Measurements from ENCODE around the gene COL20A1.

COL20A1 gene

DNA sequence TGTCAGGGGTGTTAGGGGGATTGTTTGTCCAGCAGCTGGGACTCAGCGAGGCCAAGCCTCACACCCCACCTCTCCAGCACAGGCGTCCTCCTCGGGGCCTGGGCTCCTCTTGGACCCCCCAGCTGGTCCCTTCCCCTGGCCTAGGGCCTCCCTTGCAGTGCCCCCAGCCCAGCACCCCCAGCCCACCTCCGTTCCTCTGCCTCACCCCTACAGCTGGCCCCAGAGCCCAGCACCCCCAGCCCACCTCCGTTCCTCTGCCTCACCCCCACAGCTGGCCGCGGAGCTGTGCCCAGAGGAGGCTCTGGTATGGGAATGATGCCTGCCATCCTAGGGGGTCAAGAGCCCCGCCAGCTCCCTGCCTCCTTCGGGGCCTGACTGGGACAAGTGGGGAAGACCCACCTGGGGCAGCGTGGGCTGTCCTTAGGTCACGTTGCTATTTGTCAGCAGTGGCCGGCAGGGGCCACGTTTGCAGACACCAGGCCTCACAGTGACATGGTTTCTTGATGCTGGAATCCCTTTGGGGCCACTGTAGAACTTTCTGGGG, 7.9 kb upstream of the COL20A1 start:
- ATAC-seq = no peak

DNA sequence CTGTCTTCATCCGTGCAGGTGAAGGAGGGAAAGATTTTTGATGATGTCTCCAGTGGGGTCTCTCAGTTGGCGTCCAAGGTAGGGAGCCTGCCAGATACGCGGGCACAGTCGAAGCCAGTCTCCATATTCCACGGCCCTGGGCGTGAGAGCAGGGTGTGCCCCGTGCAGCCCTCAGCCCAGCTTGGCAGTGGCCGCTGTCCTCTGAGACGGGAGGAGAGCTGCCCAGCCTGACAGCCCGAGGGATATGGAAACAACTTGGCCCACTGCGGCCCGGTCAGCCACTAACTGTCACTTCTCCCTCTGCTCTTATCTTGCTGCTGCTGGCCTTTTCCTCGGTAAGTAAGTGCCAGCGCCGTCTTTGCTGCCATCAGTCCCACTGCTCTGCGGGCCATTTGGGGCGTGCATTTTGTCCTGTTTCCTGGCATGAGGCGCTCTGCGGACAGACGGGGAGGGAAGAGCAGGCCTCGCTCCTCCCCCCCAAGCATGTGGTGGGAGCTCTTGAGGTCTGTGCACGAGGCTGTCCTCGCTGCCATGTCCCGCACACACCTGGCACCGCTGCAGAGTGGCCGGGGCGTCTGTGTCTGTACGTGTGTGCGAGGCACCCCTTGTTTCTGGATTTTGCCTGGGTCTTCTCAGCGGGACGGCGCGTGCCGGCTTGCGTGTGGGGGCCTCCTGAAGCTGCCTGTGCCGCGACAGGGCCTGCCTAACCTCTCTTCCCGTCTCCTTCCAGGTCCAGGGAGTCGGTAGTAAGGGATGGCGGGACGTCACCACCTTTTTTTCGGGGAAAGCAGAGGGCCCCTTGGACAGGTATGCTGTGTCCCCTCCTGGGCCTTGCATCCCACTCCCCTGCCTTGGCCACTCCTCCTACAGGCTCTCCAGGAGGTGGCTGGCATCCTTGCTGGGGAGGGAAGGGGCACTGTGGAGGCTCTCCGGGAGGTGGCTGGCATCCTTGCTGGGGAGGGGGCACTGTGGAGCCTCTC, 7.1 kb upstream of the COL20A1 start:
- TF ChIP-seq PPARA (CRISPR knock-in tag; IDR thresholded peaks at IDR 0.05; ENCODE audit: borderline replicate concordance) = no peak
- TF ChIP-seq OSR1 (CRISPR knock-in tag; IDR thresholded peaks at IDR 0.05) = no peak
- ATAC-seq = no peak

More for the DNA sequence above, 7.9 kb upstream of the COL20A1 start:
- TF ChIP-seq ARNTL (CRISPR knock-in tag; IDR thresholded peaks at IDR 0.05; ENCODE audit: borderline replicate concordance, low read depth) (no peak), CSDC2 (CRISPR knock-in tag; IDR thresholded peaks at IDR 0.05) (no peak), ZNF70 (CRISPR knock-in tag; IDR thresholded peaks at IDR 0.05) (no peak), PPARA (CRISPR knock-in tag; IDR thresholded peaks at IDR 0.05; ENCODE audit: borderline replicate concordance) (no peak), ESRRG (CRISPR knock-in tag; IDR thresholded peaks at IDR 0.05) (no peak), ZNF565 (CRISPR knock-in tag; conservative IDR thresholded peaks at IDR 0.05; ENCODE audit: low read depth) (no peak), ZFP30 (CRISPR knock-in tag; IDR thresholded peaks at IDR 0.05) (no peak), GLIS3 (CRISPR knock-in tag; IDR thresholded peaks at IDR 0.05) (no peak), RARB (CRISPR knock-in tag; IDR thresholded peaks at IDR 0.05) (no peak), OSR1 (CRISPR knock-in tag; IDR thresholded peaks at IDR 0.05) (no peak), ISL1 (CRISPR knock-in tag; IDR thresholded peaks at IDR 0.05) (no peak), ZC3H10 (CRISPR knock-in tag; IDR thresholded peaks at IDR 0.05) (no peak), TCF4 (CRISPR knock-in tag; IDR thresholded peaks at IDR 0.05; ENCODE audit: borderline replicate concordance) (no peak)
- TF ChIP-seq, protein P1, sequence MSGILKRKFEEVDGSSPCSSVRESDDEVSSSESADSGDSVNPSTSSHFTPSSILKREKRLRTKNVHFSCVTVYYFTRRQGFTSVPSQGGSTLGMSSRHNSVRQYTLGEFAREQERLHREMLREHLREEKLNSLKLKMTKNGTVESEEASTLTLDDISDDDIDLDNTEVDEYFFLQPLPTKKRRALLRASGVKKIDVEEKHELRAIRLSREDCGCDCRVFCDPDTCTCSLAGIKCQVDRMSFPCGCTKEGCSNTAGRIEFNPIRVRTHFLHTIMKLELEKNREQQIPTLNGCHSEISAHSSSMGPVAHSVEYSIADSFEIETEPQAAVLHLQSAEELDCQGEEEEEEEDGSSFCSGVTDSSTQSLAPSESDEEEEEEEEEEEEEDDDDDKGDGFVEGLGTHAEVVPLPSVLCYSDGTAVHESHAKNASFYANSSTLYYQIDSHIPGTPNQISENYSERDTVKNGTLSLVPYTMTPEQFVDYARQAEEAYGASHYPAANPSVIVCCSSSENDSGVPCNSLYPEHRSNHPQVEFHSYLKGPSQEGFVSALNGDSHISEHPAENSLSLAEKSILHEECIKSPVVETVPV (CRISPR knock-in tag; IDR thresholded peaks at IDR 0.05) = no peak
- TF ChIP-seq, protein P2, sequence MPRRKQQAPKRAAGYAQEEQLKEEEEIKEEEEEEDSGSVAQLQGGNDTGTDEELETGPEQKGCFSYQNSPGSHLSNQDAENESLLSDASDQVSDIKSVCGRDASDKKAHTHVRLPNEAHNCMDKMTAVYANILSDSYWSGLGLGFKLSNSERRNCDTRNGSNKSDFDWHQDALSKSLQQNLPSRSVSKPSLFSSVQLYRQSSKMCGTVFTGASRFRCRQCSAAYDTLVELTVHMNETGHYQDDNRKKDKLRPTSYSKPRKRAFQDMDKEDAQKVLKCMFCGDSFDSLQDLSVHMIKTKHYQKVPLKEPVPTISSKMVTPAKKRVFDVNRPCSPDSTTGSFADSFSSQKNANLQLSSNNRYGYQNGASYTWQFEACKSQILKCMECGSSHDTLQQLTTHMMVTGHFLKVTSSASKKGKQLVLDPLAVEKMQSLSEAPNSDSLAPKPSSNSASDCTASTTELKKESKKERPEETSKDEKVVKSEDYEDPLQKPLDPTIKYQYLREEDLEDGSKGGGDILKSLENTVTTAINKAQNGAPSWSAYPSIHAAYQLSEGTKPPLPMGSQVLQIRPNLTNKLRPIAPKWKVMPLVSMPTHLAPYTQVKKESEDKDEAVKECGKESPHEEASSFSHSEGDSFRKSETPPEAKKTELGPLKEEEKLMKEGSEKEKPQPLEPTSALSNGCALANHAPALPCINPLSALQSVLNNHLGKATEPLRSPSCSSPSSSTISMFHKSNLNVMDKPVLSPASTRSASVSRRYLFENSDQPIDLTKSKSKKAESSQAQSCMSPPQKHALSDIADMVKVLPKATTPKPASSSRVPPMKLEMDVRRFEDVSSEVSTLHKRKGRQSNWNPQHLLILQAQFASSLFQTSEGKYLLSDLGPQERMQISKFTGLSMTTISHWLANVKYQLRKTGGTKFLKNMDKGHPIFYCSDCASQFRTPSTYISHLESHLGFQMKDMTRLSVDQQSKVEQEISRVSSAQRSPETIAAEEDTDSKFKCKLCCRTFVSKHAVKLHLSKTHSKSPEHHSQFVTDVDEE (CRISPR knock-in tag; IDR thresholded peaks at IDR 0.05) = no peak
- TF ChIP-seq, protein P3, sequence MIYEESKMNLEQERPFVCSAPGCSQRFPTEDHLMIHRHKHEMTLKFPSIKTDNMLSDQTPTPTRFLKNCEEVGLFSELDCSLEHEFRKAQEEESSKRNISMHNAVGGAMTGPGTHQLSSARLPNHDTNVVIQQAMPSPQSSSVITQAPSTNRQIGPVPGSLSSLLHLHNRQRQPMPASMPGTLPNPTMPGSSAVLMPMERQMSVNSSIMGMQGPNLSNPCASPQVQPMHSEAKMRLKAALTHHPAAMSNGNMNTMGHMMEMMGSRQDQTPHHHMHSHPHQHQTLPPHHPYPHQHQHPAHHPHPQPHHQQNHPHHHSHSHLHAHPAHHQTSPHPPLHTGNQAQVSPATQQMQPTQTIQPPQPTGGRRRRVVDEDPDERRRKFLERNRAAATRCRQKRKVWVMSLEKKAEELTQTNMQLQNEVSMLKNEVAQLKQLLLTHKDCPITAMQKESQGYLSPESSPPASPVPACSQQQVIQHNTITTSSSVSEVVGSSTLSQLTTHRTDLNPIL (CRISPR knock-in tag; IDR thresholded peaks at IDR 0.05; ENCODE audit: low read depth) = no peak
- TF ChIP-seq, protein P4, sequence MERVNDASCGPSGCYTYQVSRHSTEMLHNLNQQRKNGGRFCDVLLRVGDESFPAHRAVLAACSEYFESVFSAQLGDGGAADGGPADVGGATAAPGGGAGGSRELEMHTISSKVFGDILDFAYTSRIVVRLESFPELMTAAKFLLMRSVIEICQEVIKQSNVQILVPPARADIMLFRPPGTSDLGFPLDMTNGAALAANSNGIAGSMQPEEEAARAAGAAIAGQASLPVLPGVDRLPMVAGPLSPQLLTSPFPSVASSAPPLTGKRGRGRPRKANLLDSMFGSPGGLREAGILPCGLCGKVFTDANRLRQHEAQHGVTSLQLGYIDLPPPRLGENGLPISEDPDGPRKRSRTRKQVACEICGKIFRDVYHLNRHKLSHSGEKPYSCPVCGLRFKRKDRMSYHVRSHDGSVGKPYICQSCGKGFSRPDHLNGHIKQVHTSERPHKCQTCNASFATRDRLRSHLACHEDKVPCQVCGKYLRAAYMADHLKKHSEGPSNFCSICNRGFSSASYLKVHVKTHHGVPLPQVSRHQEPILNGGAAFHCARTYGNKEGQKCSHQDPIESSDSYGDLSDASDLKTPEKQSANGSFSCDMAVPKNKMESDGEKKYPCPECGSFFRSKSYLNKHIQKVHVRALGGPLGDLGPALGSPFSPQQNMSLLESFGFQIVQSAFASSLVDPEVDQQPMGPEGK (CRISPR knock-in tag; IDR thresholded peaks at IDR 0.05; ENCODE audit: borderline replicate concordance) = no peak

DNA sequence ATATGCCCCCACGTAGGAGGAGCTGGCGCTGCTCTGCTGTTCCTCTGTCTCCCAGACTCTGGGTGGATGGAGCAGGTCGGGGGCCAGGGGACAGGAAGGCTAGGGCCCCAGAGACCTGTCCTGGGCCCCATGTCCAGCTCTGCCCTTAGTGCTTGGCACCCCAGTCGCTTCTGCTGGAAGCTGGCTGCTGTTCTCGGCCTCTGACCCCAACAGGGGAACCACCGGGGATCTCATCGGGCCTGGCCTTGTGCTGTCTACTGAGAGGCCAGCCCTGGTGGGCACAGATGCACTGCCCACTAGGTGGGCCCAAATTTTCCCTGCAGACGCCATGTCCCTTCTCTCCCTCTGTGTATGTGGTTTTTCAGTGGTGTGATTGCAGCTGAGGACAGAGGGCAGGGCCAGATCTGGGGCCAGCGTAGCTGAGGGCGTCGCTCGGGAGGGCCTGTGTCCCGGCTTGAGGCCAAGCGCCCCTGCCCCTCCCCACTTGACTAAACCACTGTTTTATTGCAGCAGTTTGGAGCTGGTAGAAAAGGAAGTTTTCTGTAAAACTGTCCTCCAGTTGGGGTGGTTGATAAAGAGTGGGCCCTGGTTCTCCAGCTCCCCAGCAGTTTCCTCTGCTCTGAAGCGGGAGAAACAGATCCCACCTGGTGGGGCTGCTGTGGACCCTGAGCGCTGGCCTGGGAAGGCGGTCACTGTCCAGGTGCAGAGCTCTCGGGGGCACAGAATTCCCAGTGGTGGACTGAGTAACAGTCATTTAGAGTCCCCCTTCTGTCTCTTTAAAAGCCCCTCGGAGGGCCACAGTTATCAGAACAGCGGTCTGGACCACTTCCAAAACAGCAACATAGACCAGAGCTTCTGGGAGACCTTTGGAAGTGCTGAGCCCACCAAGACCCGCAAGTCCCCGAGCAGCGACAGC, 5.9 kb upstream of the COL20A1 start:
- ATAC-seq = no peak
- TF ChIP-seq ARNTL (CRISPR knock-in tag; IDR thresholded peaks at IDR 0.05; ENCODE audit: borderline replicate concordance, low read depth) (no peak), ZNF8 (CRISPR knock-in tag; IDR thresholded peaks at IDR 0.05) (no peak), RARB (CRISPR knock-in tag; IDR thresholded peaks at IDR 0.05) (no peak), ZFP3 (CRISPR knock-in tag; IDR thresholded peaks at IDR 0.05) (no peak), ESRRG (CRISPR knock-in tag; IDR thresholded peaks at IDR 0.05) (no peak), CSDC2 (CRISPR knock-in tag; IDR thresholded peaks at IDR 0.05) (no peak)
- TF ChIP-seq, protein P2 (CRISPR knock-in tag; IDR thresholded peaks at IDR 0.05) = no peak
- TF ChIP-seq, protein P3 (CRISPR knock-in tag; IDR thresholded peaks at IDR 0.05; ENCODE audit: low read depth) = no peak
